ENCODE data around the gene WDFY2. TPM values are rescaled to one million over a fixed set of nuclear protein-coding genes. Genes with fewer than 3 reads are reported as not detected.
"Not testable (repeated sequence)": the region's sequence is repeated elsewhere in the genome, so short reads cannot be mapped to it uniquely, and the experiment has no call there.

Gene WDFY2
- total and polyA plus RNA-seq, 8 donors, result 1.4 to 22.6 (median 10.4) TPM

DNA sequence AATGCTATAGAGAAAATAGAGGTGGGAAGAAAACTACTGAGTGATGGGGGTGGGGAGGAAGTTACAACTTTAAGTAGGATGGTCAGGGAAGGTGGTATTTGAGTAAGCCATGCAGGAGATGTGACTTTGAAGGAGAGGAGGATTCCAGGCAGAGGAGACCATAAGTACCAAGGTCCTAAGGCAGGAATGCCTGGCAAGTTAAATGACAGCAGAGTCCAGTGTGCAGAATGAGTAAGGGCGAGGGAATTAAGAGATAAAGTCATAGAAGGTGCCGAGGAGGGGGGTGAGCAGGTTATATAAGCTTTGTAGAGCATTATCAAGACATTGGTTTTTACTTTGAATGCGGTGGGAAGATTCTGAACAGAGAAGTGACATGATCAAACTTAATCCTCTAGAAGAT, 43.2 kb upstream of the WDFY2 start:
- Histone ChIP-seq H3K27ac (peak overlapping the region in 1 of 5 donors; percentile 52), H3K36me3 (no peaks in the 10 kb centered on the region), H3K4me1 (peaks cover 0 to 38% (median 17%) of the 10 kb centered on the region in 4 donors), H3K27me3 (no peaks in the 10 kb centered on the region), H3K9me3 (no peaks in the 10 kb centered on the region), H3K4me3 (no peak overlapping the region)
- 47 to 66% (median 53%) methylated on average over 3 of the region's 3 CpGs for WGBS, 5 donors
- no peak for TF ChIP-seq POLR2AphosphoS5 (IDR thresholded peaks at IDR 0.05)
- DNase-seq, result no peak
- intact Hi-C loops (cut with DNase I; ENCODE audit: low total_unique reads), result no loop called here

- intact Hi-C loops (cut with DNase I; ENCODE audit: low total_unique reads), result no loop called here
- Histone ChIP-seq H3K9me3 (no peaks in the 10 kb centered on the region), H3K27ac (peak overlapping the region in 4 of 5 donors; percentile 2 to 75 (median 49)), H3K4me1 (peaks cover 0 to 38% (median 17%) of the 10 kb centered on the region in 4 donors), H3K4me3 (peak overlapping the region in 3 of 4 donors; percentile 11 to 16 (median 13)), H3K27me3 (no peaks in the 10 kb centered on the region), H3K36me3 (no peaks in the 10 kb centered on the region)
- DNase-seq, result peak; percentile 52 to 64
- no peak for TF ChIP-seq POLR2A (IDR thresholded peaks at IDR 0.05)
- no peak for TF ChIP-seq EP300 (IDR thresholded peaks at IDR 0.05)
- TF ChIP-seq, protein P1, sequence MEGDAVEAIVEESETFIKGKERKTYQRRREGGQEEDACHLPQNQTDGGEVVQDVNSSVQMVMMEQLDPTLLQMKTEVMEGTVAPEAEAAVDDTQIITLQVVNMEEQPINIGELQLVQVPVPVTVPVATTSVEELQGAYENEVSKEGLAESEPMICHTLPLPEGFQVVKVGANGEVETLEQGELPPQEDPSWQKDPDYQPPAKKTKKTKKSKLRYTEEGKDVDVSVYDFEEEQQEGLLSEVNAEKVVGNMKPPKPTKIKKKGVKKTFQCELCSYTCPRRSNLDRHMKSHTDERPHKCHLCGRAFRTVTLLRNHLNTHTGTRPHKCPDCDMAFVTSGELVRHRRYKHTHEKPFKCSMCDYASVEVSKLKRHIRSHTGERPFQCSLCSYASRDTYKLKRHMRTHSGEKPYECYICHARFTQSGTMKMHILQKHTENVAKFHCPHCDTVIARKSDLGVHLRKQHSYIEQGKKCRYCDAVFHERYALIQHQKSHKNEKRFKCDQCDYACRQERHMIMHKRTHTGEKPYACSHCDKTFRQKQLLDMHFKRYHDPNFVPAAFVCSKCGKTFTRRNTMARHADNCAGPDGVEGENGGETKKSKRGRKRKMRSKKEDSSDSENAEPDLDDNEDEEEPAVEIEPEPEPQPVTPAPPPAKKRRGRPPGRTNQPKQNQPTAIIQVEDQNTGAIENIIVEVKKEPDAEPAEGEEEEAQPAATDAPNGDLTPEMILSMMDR (IDR thresholded peaks at IDR 0.05), result no peak
- no peak for TF ChIP-seq POLR2AphosphoS5 (IDR thresholded peaks at IDR 0.05)
- 19 to 38% (median 27%) methylated on average over 6 of the region's 6 CpGs for WGBS, 5 donors
These were observed 42.4 kb upstream of the WDFY2 start for GRCh38 chr13:51541809-51542258.

- WGBS, 5 donors, result 18 to 41% (median 20%) methylated on average over 9 of the region's 9 CpGs
- H3K4me3 ChIP-seq, result peak overlapping the region; percentile 11 to 16 (median 13)
- H3K9me3 ChIP-seq, result no peaks in the 10 kb centered on the region
- peak; percentile 32 to 40 for DNase-seq
- intact Hi-C loops (cut with DNase I; ENCODE audit: low total_unique reads), result no loop called here
- no peaks in the 10 kb centered on the region for H3K36me3 ChIP-seq
- H3K27ac ChIP-seq, result peak overlapping the region; percentile 2 to 75 (median 31)
- H3K4me1 ChIP-seq, result peaks cover 0 to 38% (median 17%) of the 10 kb centered on the region in 4 donors
- TF ChIP-seq POLR2AphosphoS5 (IDR thresholded peaks at IDR 0.05) (no peak), EP300 (IDR thresholded peaks at IDR 0.05) (no peak), POLR2A (IDR thresholded peaks at IDR 0.05) (no peak)
- TF ChIP-seq, protein P1 (IDR thresholded peaks at IDR 0.05), result no peak
- H3K27me3 ChIP-seq, result no peaks in the 10 kb centered on the region
These were observed 41.7 kb upstream of the WDFY2 start for GRCh38 chr13:51542346-51543242.

DNA sequence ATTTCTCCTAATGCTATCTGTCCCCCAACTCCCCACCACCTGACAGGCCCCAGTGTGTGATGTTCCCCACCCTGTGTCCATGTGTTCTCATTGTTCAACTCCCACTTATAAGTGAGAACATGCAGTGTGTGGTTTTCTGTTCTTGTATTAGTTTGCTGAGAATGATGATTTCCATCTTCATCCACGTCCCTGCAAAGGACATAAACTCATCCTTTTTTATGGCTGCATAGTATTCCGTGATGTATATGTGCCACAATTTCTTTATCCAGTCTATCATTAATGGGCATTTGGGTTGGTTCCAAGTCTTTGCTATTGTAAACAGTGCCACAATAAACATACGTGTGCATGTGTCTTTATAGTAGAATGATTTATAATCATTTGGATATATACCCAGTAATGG, 38.8 kb upstream of the WDFY2 start:
- 71 to 83% (median 80%) methylated on average over 3 of the region's 3 CpGs for WGBS, 5 donors
- H3K27ac ChIP-seq; DNase-seq; H3K4me3 ChIP-seq; H3K9me3 ChIP-seq; H3K36me3 ChIP-seq; H3K27me3 ChIP-seq; intact Hi-C loops (cut with DNase I; ENCODE audit: low total_unique reads): not testable (repeated sequence)
- H3K4me1 ChIP-seq, result peaks cover 0 to 39% (median 17%) of the 10 kb centered on the region in 4 donors

DNA sequence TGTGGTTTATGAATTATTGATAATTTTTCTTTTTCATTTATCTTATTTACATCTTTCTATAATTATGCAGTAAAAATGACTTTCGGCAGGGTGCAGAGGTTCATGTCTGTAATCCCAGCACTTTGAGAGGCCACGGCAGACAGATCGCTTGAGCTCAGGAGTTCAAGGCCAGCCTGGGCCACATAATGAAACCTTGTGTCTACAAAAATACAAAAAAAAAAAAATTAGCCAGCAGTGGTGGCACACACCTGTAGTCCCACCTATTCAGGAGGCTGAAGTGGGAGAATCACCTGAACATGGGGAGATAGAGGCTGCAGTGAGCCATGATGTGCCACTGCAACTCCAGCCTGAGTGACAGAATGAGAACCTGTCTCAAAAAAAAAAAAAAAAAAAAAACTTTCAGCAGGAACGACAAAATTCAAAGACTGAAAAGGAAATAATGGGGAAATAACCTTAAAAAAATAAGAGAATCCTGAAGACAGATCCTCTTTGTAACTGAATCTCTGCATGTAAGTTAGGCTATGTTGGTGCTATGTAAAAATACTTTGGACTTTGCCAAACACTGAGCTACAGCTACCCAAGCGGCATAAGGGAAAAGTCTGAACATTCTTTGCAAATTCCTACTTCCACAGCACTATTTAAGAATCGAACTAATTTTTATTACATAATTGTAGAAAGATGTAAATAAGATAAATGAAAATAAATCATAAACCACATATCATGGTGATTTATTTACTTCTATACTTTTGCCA, 36.7 kb upstream of the WDFY2 start:
- TF ChIP-seq, protein P1 (IDR thresholded peaks at IDR 0.05), result no peak
- TF ChIP-seq POLR2A (IDR thresholded peaks at IDR 0.05), result no peak
- TF ChIP-seq POLR2AphosphoS5 (IDR thresholded peaks at IDR 0.05), result no peak
- no peak for TF ChIP-seq EP300 (IDR thresholded peaks at IDR 0.05)
- H3K4me3 ChIP-seq, result no peak overlapping the region
- H3K36me3 ChIP-seq, result no peaks in the 10 kb centered on the region
- WGBS, 5 donors, result 87 to 92% (median 91%) methylated on average over 6 of the region's 6 CpGs
- intact Hi-C loops (cut with DNase I; ENCODE audit: low total_unique reads), result no loop called here
- no peaks in the 10 kb centered on the region for H3K9me3 ChIP-seq
- no peak overlapping the region for H3K27ac ChIP-seq
- no peak for DNase-seq
- H3K4me1 ChIP-seq, result peaks cover 0 to 18% (median 4%) of the 10 kb centered on the region in 4 donors
- no peaks in the 10 kb centered on the region for H3K27me3 ChIP-seq

All from stomach (tissue), 9 donors.